Spinal cord (tissue), 10 donors: ENCODE measurements around the gene METRNL. TPM values are rescaled to one million over a fixed set of nuclear protein-coding genes. Genes with fewer than 3 reads are reported as not detected.

ENCODE experiments used
- DNase-seq, 6 donors: peaks; one replicate each; pipeline versions ENCODE4 v3.0.0 to v3.0.0-alpha.2; 2013 to 2015; ENCODE audit warnings: low spot score in 6 of 6, low read depth in 4 of 6
- H3K27ac ChIP-seq: one replicate; pipeline ENCODE4 v1.5.1; 2013; ENCODE audit warnings: low read depth, low read length, control low read depth
- H3K27me3 ChIP-seq: one replicate; pipeline ENCODE4 v1.6.1; 2013; ENCODE audit warnings: low read length; ENCODE audit not compliant: control insufficient read depth, insufficient read depth
- H3K36me3 ChIP-seq: one replicate; pipeline ENCODE4 v1.6.1; 2013; ENCODE audit warnings: low read length; ENCODE audit not compliant: control insufficient read depth, insufficient read depth
- H3K4me1 ChIP-seq: one replicate; pipeline ENCODE4 v1.6.1; 2013; ENCODE audit warnings: low read length; ENCODE audit not compliant: control insufficient read depth, insufficient read depth
- H3K4me3 ChIP-seq: one replicate; pipeline ENCODE4 v1.5.1; 2013; ENCODE audit warnings: low read depth, low read length, control low read depth
- H3K9me3 ChIP-seq: one replicate; pipeline ENCODE4 v1.6.1; 2013; ENCODE audit warnings: low read length; ENCODE audit not compliant: control insufficient read depth, insufficient read depth
- WGBS: methylation state at CpG from one replicate; pipeline ENCODE4 v1.1.5; 2013; ENCODE audit warnings: missing lambda C conversion rate; ENCODE audit not compliant: insufficient coverage; 5-methylcytosine and 5-hydroxymethylcytosine counted together
- polyA plus RNA-seq, 2 donors: library from polyadenylated mRNA; unstranded; fragments of 120-200 nt; gene quantifications; one replicate each; pipeline ENCODE4 v1.2.1, GENCODE V29; 2013; ENCODE audit not compliant: insufficient read length in 2 of 2
- total RNA-seq, 2 donors: library from RNA; depleted of rRNA in 1 of 2; stranded (reverse); fragments of 120-200 nt in 1 of 2; fragments of >200 nt in 1 of 2; gene quantifications; one replicate each; pipeline versions ENCODE4 v1.2.3 to v1.2.4, GENCODE V29; 2013 to 2014
- donor health status: healthy.

METRNL gene
- total and polyA plus RNA-seq, 4 donors: 35.7 to 133 (median 47.8) TPM

- WGBS: 84% methylated on average over 5 of the region's 10 CpGs
- H3K27me3 ChIP-seq: no peaks in the 10 kb centered on the region
- H3K4me3 ChIP-seq: no peak overlapping the region
- H3K9me3 ChIP-seq: no peaks in the 10 kb centered on the region
- DNase-seq: no peak
- no peaks in the 10 kb centered on the region for H3K4me1 ChIP-seq
- H3K27ac ChIP-seq: no peak overlapping the region
- no peaks in the 10 kb centered on the region for H3K36me3 ChIP-seq
Observed at GRCh38 chr17:83143817-83144231, 64.4 kb downstream of the METRNL start.

Other genes starting within 250 kb of the METRNL start
- gene ZNF750, start 239.6 kb upstream of the METRNL start, total RNA-seq: not detected
- gene ZNF750, start 239.6 kb upstream of the METRNL start, polyA plus RNA-seq: under 1 TPM; 0.11 to 0.66 TPM